ENCODE measurements around the gene LCE1C.

- TF ChIP-seq CTCF (IDR thresholded peaks at IDR 0.05) (no peak), EZH2 (IDR thresholded peaks at IDR 0.05; ENCODE audit: borderline replicate concordance, insufficient read depth, low read depth, low read length, poor library complexity, severe bottlenecking) (no peak)
Measured at GRCh38 chr1:152758636-152759035, 47.8 kb downstream of the LCE1C start.

All from B cell (primary cell).